Measurements from ENCODE around the gene YWHAB. TPM values are rescaled to one million over a fixed set of nuclear protein-coding genes. Genes with fewer than 3 reads are reported as not detected.
A peak's percentile ranks its signal among the peaks of the same experiment; 100 is the strongest.

The YWHAB gene
- total RNA-seq, 4 donors from 2014 or later: 105 to 174 (median 125) TPM

- no peak overlapping the region for H3K4me3 ChIP-seq
- DNase-seq: no peak
- H3K4me1 ChIP-seq: peaks cover 0 to 6% (median 2%) of the 10 kb centered on the region in 4 donors
- H3K27me3 ChIP-seq: no peaks in the 10 kb centered on the region
- H3K27ac ChIP-seq: no peak overlapping the region
- H3K9me3 ChIP-seq: no peaks in the 10 kb centered on the region
- TF ChIP-seq CTCF (IDR thresholded peaks at IDR 0.05) (no peak), POLR2A (IDR thresholded peaks at IDR 0.05) (no peak)
- no peaks in the 10 kb centered on the region for H3K36me3 ChIP-seq
Observed at GRCh38 chr20:44850272-44850671, 35.2 kb upstream of the YWHAB start.

GRCh38 chr20:44850837-44851236 is 34.7 kb upstream of the YWHAB start:
- H3K27me3 ChIP-seq: no peaks in the 10 kb centered on the region
- H3K27ac ChIP-seq: no peak overlapping the region
- no peaks in the 10 kb centered on the region for H3K9me3 ChIP-seq
- TF ChIP-seq CTCF (IDR thresholded peaks at IDR 0.05) (no peak), POLR2A (IDR thresholded peaks at IDR 0.05) (no peak)
- H3K4me1 ChIP-seq: peaks cover 0 to 6% (median 2%) of the 10 kb centered on the region in 4 donors
- H3K4me3 ChIP-seq: no peak overlapping the region
- H3K36me3 ChIP-seq: no peaks in the 10 kb centered on the region
- DNase-seq: no peak

- no peaks in the 10 kb centered on the region for H3K9me3 ChIP-seq
- peaks cover 0 to 6% (median 2%) of the 10 kb centered on the region in 4 donors for H3K4me1 ChIP-seq
- no peaks in the 10 kb centered on the region for H3K36me3 ChIP-seq
- no peak overlapping the region for H3K4me3 ChIP-seq
- no peak for DNase-seq
- no peak for TF ChIP-seq POLR2A (IDR thresholded peaks at IDR 0.05)
- peak in 2 of 6 experiments; percentile 16 to 30 for TF ChIP-seq CTCF (IDR thresholded peaks at IDR 0.05)
- peak overlapping the region in 2 of 4 donors; percentile 36 to 72 for H3K27ac ChIP-seq
- no peaks in the 10 kb centered on the region for H3K27me3 ChIP-seq
Observed at GRCh38 chr20:44851545-44851944, 34.0 kb upstream of the YWHAB start.

- no peaks in the 10 kb centered on the region for H3K9me3 ChIP-seq
- no peaks in the 10 kb centered on the region for H3K27me3 ChIP-seq
- no peaks in the 10 kb centered on the region for H3K36me3 ChIP-seq
- H3K27ac ChIP-seq: no peak overlapping the region
- no peak overlapping the region for H3K4me3 ChIP-seq
- peaks cover 0 to 2% (median 0%) of the 10 kb centered on the region in 4 donors for H3K4me1 ChIP-seq
- no peak for DNase-seq
- TF ChIP-seq POLR2A (IDR thresholded peaks at IDR 0.05) (no peak), CTCF (IDR thresholded peaks at IDR 0.05) (no peak)
Observed at GRCh38 chr20:44856442-44856841, 29.1 kb upstream of the YWHAB start.

GRCh38 chr20:44856856-44857448 is 28.6 kb upstream of the YWHAB start:
- H3K27me3 ChIP-seq: no peaks in the 10 kb centered on the region
- H3K4me1 ChIP-seq: peaks cover 0 to 5% (median 0%) of the 10 kb centered on the region in 4 donors
- H3K27ac ChIP-seq: no peak overlapping the region
- TF ChIP-seq POLR2A (IDR thresholded peaks at IDR 0.05): no peak
- no peak for TF ChIP-seq CTCF (IDR thresholded peaks at IDR 0.05)
- no peaks in the 10 kb centered on the region for H3K36me3 ChIP-seq
- no peaks in the 10 kb centered on the region for H3K9me3 ChIP-seq
- DNase-seq: no peak
- H3K4me3 ChIP-seq: no peak overlapping the region
